ENCODE data around the gene LYSET. TPM values are rescaled to one million over a fixed set of nuclear protein-coding genes. Genes with fewer than 3 reads are reported as not detected.
A peak's percentile ranks its signal among the peaks of the same experiment; 100 is the strongest.

The LYSET gene
- total RNA-seq, 1 experiment from 2014 or later: 25.6 TPM

- TF ChIP-seq AFF4 (CRISPR knock-in tag; IDR thresholded peaks at IDR 0.05; ENCODE audit: borderline replicate concordance): no peak
- TF ChIP-seq ZBTB21 (CRISPR knock-in tag; IDR thresholded peaks at IDR 0.05; ENCODE audit: borderline replicate concordance): no peak
- TF ChIP-seq STAT6 (CRISPR knock-in tag; conservative IDR thresholded peaks at IDR 0.05; ENCODE audit: low read depth): no peak
These were observed 16.1 kb downstream of the LYSET start (continued) for GRCh38 chr14:93201155-93201704.

GRCh38 chr14:93206793-93207467 lies 21.8 kb downstream of the LYSET start, which contains the start of the genes GON7 and UBR7:
Gene GON7, minus strand, starts transcription at chr14:93207065. Its CDS starts 28 bp downstream, at chr14:93207037.
Gene UBR7, plus strand, starts transcription at chr14:93207256. Its CDS starts 36 bp downstream, at chr14:93207292.
- POLR2A ChIA-PET: interaction anchor here (1.0 to 2.5 kb wide), 5 partner anchors 9 to 128 kb away, joined by 4 to 23 read pairs (median 4); partner anchors contain the start of genes ITPK1, LYSET and MOAP1
- TF ChIP-seq AR (CRISPR knock-in tag; IDR thresholded peaks at IDR 0.05) (no peak), ZBTB43 (CRISPR knock-in tag; IDR thresholded peaks at IDR 0.05) (peak; percentile 80; the same call in 1 of the 2 replicates), NR2C2 (CRISPR knock-in tag; IDR thresholded peaks at IDR 0.05) (no peak), ETV6 (CRISPR knock-in tag; IDR thresholded peaks at IDR 0.05) (peak; percentile 95), ZBTB21 (CRISPR knock-in tag; IDR thresholded peaks at IDR 0.05; ENCODE audit: borderline replicate concordance) (no peak; the same call in 1 of the 2 replicates), ZNF219 (CRISPR knock-in tag; IDR thresholded peaks at IDR 0.05; ENCODE audit: borderline replicate concordance) (no peak), USF2 (CRISPR knock-in tag; IDR thresholded peaks at IDR 0.05) (no peak; the same call in 1 of the 2 replicates), FOXP4 (CRISPR knock-in tag; IDR thresholded peaks at IDR 0.05) (peak; percentile 69; the same call in 1 of the 2 replicates), ESRRA (CRISPR knock-in tag; IDR thresholded peaks at IDR 0.05; ENCODE audit: borderline replicate concordance) (no peak; the same call in 1 of the 2 replicates), SP1 (CRISPR knock-in tag; conservative IDR thresholded peaks at IDR 0.05) (peak; percentile 87), ZNF512 (CRISPR knock-in tag; IDR thresholded peaks at IDR 0.05; ENCODE audit: borderline replicate concordance) (no peak), CBFB (CRISPR knock-in tag; IDR thresholded peaks at IDR 0.05; ENCODE audit: low read depth) (peak; percentile 86; the same call in 1 of the 2 replicates), GTF2I (CRISPR knock-in tag; conservative IDR thresholded peaks at IDR 0.05) (no peak), MXD4 (CRISPR knock-in tag; IDR thresholded peaks at IDR 0.05; ENCODE audit: borderline replicate concordance) (no peak), FOXJ3 (CRISPR knock-in tag; IDR thresholded peaks at IDR 0.05; ENCODE audit: borderline replicate concordance) (no peak)

More at GRCh38 chr14:93206793-93207467, 21.8 kb downstream of the LYSET start, which contains the start of the genes GON7 and UBR7:
- DNase-seq (ENCODE audit: low spot score) (peak; percentile 97), ATAC-seq (peak; percentile 92)
- Mint-ChIP-seq H3K27ac (peak within 1 kb of the TSS; percentile 99), H3K27me3 (ENCODE audit: low read depth) (no peaks in the 10 kb centered on the region), H3K4me3 (peak within 1 kb of the TSS; percentile 99), H3K36me3 (peaks cover 8% of the 10 kb centered on the region), H3K4me1 (peaks cover 14% of the 10 kb centered on the region), H3K9me3 (no peaks in the 10 kb centered on the region)
- CTCF ChIA-PET: interaction anchor here (0.6 to 3.3 kb wide), 48 partner anchors 9 to 733 kb away, joined by 3 to 34 read pairs (median 4); partner anchors contain the start of genes LYSET and MOAP1

Measured in WTC11 (cell line).